Esophagus (tissue), 2 donors: ENCODE results near the gene ATP12A. TPM values are rescaled to one million over a fixed set of nuclear protein-coding genes. Genes with fewer than 3 reads are reported as not detected.
A peak's percentile ranks its signal among the peaks of the same experiment; 100 is the strongest.

ENCODE experiments used
- H3K27ac ChIP-seq, 2 donors: one replicate each; pipeline ENCODE4 v1.5.1; 2013; ENCODE audit warnings: low read depth in 2 of 2, mild to moderate bottlenecking in 2 of 2, inconsistent platforms in 1 of 2, low read length in 1 of 2, moderate library complexity in 1 of 2
- H3K27me3 ChIP-seq, 2 donors: one replicate each; pipeline ENCODE4 v1.6.1; 2013; ENCODE audit warnings: low read length in 2 of 2, control low read depth in 1 of 2, mild to moderate bottlenecking in 1 of 2; ENCODE audit not compliant: insufficient read depth in 2 of 2, control insufficient read depth in 1 of 2
- H3K36me3 ChIP-seq, 2 donors: one replicate each; pipeline ENCODE4 v1.6.1; 2013; ENCODE audit warnings: low read length in 1 of 2; ENCODE audit not compliant: control insufficient read depth in 2 of 2, insufficient read depth in 2 of 2
- H3K4me1 ChIP-seq, 2 donors: one replicate each; pipeline ENCODE4 v1.6.1; 2013; ENCODE audit warnings: low read length in 1 of 2; ENCODE audit not compliant: control insufficient read depth in 2 of 2, insufficient read depth in 2 of 2
- H3K4me3 ChIP-seq, 2 donors: one replicate each; pipeline ENCODE4 v1.5.1; 2013; ENCODE audit warnings: low read length in 2 of 2, mild to moderate bottlenecking in 2 of 2, low read depth in 1 of 2, moderate library complexity in 1 of 2
- H3K9me3 ChIP-seq, 2 donors: one replicate each; pipeline ENCODE4 v1.6.1; 2013; ENCODE audit warnings: mild to moderate bottlenecking in 2 of 2, low read depth in 1 of 2, low read length in 1 of 2, moderate library complexity in 1 of 2; ENCODE audit not compliant: control insufficient read depth in 2 of 2, insufficient read depth in 1 of 2
- WGBS, 2 donors: extraction: QIAGEN DNeasy Blood & Tissue Kit; methylation state at CpG; one replicate each; pipeline ENCODE4 v1.1.7; 2013; 5-methylcytosine and 5-hydroxymethylcytosine counted together
- polyA plus RNA-seq, 2 donors: library from polyadenylated mRNA; stranded (reverse); fragments of 200-250 nt; gene quantifications; one replicate each; pipeline ENCODE4 v1.2.3, GENCODE V29; 2013
- donor health status: healthy with polysubstance abuse.
- donor health status: Bipolar disorder and iron deficiency.

Gene ATP12A
- polyA plus RNA-seq, result 1 to 10 TPM in 1 of 2 donors, under 1 TPM in 1; 0.81 to 1.8 TPM

GRCh38 chr13:24680258-24680920 lies at the start of gene ATP12A:
Gene ATP12A, plus strand, starts transcription at chr13:24680408. Its CDS starts 336 bp downstream, at chr13:24680744.
- Histone ChIP-seq H3K9me3 (peaks cover 0 to 2% of the 10 kb centered on the region in 2 donors), H3K36me3 (no peaks in the 10 kb centered on the region), H3K27ac (no peak within 1 kb of the TSS), H3K4me1 (peaks cover 5 to 9% of the 10 kb centered on the region in 2 donors), H3K4me3 (peak within 1 kb of the TSS; percentile 36 to 59), H3K27me3 (peaks cover 4% of the 10 kb centered on the region in 2 donors)
- 1% methylated on average over 61 to 75 of the region's 75 CpGs for WGBS, 2 donors

GRCh38 chr13:24630851-24631620 lies 49.2 kb upstream of the ATP12A start:
- Histone ChIP-seq H3K9me3 (no peaks in the 10 kb centered on the region), H3K4me1 (no peaks in the 10 kb centered on the region), H3K36me3 (no peaks in the 10 kb centered on the region), H3K27ac (peak overlapping the region; percentile 69 to 83), H3K4me3 (no peak overlapping the region), H3K27me3 (no peaks in the 10 kb centered on the region)
- 71 to 74% methylated on average over 12 to 13 of the region's 13 CpGs for WGBS, 2 donors

- Histone ChIP-seq H3K27me3 (no peaks in the 10 kb centered on the region), H3K4me3 (no peak overlapping the region), H3K9me3 (no peaks in the 10 kb centered on the region), H3K27ac (peak overlapping the region; percentile 50 to 73), H3K36me3 (no peaks in the 10 kb centered on the region), H3K4me1 (no peaks in the 10 kb centered on the region)
- WGBS, 2 donors, result 66 to 71% methylated on average over 5 of the region's 5 CpGs
Observed at GRCh38 chr13:24631922-24632321, 48.3 kb upstream of the ATP12A start.

- 83 to 86% methylated on average over 6 of the region's 6 CpGs for WGBS, 2 donors
- H3K4me3 ChIP-seq, result no peak overlapping the region
Observed at GRCh38 chr13:24632382-24633121, 47.7 kb upstream of the ATP12A start.

GRCh38 chr13:24636776-24637175 lies 43.4 kb upstream of the ATP12A start:
- no peaks in the 10 kb centered on the region for H3K36me3 ChIP-seq
- H3K4me3 ChIP-seq, result no peak overlapping the region
- H3K27ac ChIP-seq, result no peak overlapping the region
- 94 to 95% methylated on average over 8 of the region's 8 CpGs for WGBS, 2 donors
- no peaks in the 10 kb centered on the region for H3K4me1 ChIP-seq
- no peaks in the 10 kb centered on the region for H3K9me3 ChIP-seq
- H3K27me3 ChIP-seq, result no peaks in the 10 kb centered on the region

More at GRCh38 chr13:24632382-24633121, 47.7 kb upstream of the ATP12A start:
- H3K36me3 ChIP-seq, result no peaks in the 10 kb centered on the region
- no peaks in the 10 kb centered on the region for H3K9me3 ChIP-seq
- no peaks in the 10 kb centered on the region for H3K4me1 ChIP-seq
- no peaks in the 10 kb centered on the region for H3K27me3 ChIP-seq
- H3K27ac ChIP-seq, result peak overlapping the region; percentile 50 to 73

GRCh38 chr13:24638096-24638495 lies 42.1 kb upstream of the ATP12A start:
- no peak overlapping the region for H3K27ac ChIP-seq
- WGBS, 2 donors, result 64 to 73% methylated on average over 23 of the region's 23 CpGs
- H3K27me3 ChIP-seq, result no peaks in the 10 kb centered on the region
- H3K36me3 ChIP-seq, result no peaks in the 10 kb centered on the region
- no peak overlapping the region for H3K4me3 ChIP-seq
- H3K4me1 ChIP-seq, result no peaks in the 10 kb centered on the region
- H3K9me3 ChIP-seq, result no peaks in the 10 kb centered on the region

GRCh38 chr13:24640752-24641151 lies 39.5 kb upstream of the ATP12A start:
- 93 to 94% methylated on average over 4 of the region's 4 CpGs for WGBS, 2 donors
- Histone ChIP-seq H3K27ac (no peak overlapping the region), H3K4me3 (no peak overlapping the region), H3K4me1 (no peaks in the 10 kb centered on the region), H3K36me3 (no peaks in the 10 kb centered on the region), H3K27me3 (no peaks in the 10 kb centered on the region), H3K9me3 (no peaks in the 10 kb centered on the region)

GRCh38 chr13:24642219-24642618 lies 38.0 kb upstream of the ATP12A start:
- Histone ChIP-seq H3K27ac (no peak overlapping the region), H3K27me3 (no peaks in the 10 kb centered on the region), H3K4me1 (no peaks in the 10 kb centered on the region), H3K36me3 (no peaks in the 10 kb centered on the region), H3K9me3 (no peaks in the 10 kb centered on the region), H3K4me3 (no peak overlapping the region)
- 84 to 87% methylated on average over 6 of the region's 6 CpGs for WGBS, 2 donors

- peaks cover 2% of the 10 kb centered on the region in 2 donors for H3K4me1 ChIP-seq
- no peak overlapping the region for H3K4me3 ChIP-seq
- no peaks in the 10 kb centered on the region for H3K36me3 ChIP-seq
- no peaks in the 10 kb centered on the region for H3K9me3 ChIP-seq
- WGBS, 2 donors, result 74 to 84% methylated on average over 1 of the region's 1 CpG
- H3K27ac ChIP-seq, result no peak overlapping the region
- H3K27me3 ChIP-seq, result no peaks in the 10 kb centered on the region
Observed at GRCh38 chr13:24644036-24644435, 36.2 kb upstream of the ATP12A start.
